Kasumi-1 (cell line): Measurements from ENCODE around the gene HOXA3.
A peak's percentile ranks its signal among the peaks of the same experiment; 100 is the strongest.

Experiments used
- DNase-seq, 2 experiments: peaks; one replicate each; lab custom pipeline; 2025; lab: John Stamatoyannopoulos, UW

The HOXA3 gene

DNA sequence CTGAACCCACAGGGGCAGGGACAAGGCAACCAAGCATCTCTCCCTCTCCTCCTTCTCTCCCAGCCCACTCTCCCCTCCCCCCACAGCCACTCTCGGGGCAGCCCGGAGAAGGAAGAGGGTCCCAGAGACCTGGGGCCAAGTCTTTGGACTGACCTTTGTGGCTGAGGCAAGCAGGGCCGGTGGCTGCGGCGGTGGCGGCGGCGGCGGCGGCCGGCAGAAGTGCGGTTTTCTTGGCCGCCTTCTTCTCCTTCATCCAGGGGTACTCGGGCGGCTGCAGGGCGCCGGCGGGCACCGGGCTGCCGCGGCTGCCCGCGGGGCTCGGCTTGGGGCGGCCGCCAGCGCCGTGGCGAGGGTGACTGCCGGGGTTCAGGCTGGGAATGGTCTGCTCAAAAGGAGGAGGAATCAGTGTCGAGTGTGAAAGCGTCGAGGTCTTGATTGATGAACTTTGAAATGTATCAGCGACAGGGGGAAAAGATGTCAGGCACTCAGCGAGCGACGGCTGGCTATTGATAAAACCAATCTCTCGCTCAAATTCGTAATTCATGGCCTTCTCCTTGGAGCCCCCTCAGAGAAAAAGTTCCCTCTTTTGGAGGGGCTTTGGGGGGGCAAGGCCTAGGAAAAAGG, 50.3 kb downstream of the HOXA3 start:
- no peak for DNase-seq

DNA sequence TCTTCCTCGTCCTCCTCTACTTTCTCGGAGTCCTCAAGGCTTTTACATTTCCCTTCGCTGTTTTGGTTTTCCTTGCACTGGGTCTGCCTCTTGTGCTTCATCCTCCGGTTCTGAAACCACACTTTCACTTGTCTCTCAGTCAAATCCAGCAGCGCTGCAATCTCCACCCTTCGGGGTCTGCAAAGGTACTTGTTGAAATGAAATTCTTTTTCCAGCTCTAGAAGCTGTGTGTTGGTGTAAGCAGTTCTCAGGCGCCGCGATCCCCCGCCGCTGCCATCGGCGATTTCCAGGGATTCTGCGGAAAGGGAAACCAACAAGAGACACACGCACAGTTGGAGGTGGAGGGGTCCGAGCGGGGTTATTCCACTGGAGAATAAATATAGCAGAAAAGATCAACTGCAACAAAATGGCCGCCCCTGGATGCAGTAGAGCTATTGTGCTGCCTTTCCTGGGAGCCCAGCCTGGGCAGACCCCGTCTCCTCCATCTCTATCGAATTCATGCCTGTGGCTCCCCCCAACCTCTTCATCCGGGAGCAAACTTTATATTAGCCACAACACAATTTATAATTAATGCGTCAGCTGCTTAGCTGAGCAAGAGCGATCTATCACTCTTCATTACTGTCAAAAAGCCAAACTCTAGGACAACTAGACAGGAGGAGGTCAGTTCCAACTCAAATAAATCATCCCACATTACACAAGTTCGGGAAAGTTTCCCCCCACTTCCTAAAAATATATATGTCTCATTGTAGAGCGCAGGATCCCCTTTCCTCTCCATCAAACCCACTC, 51.0 kb downstream of the HOXA3 start:
- DNase-seq = no peak

DNA sequence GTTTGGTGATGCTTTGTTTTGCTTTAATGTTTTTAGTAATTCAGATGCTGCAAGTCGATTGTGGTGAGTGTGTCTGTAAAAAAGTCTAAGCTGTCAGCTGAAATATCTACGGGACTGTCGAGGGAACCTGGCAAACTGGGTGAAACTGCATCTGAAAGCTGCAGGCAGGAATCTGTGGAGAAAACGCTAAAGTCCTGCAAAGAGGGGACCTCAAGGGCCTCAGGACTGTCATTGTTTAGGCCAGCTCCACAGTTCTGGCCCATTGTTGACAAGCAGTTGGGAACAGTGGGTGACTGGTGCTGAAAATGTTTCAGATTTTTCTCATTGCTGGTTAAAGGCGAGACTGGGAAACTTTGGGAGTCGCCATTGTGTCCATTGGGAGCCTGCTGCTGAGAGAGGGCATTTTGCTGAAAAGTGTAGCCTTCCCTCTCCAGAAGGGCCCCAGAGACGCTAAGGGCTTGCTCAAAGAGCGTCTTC, 51.7 kb downstream of the HOXA3 start:
- DNase-seq = no peak

DNA sequence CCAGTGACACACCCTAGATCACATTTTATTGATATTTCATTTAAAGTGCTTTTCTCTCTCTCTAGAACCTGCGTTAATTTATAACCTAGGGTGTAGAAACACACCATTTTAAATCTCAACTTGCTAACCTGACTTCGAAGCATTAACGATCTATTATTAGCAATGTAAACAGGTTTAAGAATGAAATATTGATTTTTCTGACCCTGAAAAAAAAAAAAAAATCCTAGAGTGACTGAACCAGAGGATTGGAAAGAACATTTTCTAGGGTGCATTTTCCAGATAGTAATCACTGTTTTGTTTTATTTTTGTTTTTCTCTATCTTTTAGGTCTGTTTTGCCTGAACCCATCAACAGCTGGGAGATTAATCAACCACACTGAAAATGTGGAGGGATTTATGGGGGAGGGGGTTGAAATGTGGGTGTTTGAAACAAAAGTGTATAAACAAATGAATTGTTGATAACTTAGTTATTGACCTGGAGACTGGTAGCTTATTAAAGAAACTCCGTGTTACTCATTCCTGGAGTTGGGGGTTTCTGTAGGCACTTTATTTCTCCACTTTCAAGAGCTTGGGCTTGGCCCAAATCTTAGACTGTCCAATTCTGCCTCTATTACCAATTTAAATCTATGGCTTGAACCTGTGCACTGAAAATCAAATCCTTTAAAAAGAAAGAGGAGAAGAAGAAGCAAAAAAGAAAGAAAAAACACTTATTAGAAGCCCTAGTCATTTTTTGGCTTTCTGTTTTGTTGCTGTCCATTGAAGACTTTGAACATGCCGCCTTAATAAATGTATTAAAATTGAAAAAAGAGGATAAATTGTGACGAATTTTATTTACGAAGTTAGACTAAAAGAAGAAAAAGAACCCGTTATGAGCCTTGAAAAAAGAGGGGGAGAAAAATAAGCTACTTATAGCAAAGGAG, 52.7 kb downstream of the HOXA3 start:
- no peak for DNase-seq

DNA sequence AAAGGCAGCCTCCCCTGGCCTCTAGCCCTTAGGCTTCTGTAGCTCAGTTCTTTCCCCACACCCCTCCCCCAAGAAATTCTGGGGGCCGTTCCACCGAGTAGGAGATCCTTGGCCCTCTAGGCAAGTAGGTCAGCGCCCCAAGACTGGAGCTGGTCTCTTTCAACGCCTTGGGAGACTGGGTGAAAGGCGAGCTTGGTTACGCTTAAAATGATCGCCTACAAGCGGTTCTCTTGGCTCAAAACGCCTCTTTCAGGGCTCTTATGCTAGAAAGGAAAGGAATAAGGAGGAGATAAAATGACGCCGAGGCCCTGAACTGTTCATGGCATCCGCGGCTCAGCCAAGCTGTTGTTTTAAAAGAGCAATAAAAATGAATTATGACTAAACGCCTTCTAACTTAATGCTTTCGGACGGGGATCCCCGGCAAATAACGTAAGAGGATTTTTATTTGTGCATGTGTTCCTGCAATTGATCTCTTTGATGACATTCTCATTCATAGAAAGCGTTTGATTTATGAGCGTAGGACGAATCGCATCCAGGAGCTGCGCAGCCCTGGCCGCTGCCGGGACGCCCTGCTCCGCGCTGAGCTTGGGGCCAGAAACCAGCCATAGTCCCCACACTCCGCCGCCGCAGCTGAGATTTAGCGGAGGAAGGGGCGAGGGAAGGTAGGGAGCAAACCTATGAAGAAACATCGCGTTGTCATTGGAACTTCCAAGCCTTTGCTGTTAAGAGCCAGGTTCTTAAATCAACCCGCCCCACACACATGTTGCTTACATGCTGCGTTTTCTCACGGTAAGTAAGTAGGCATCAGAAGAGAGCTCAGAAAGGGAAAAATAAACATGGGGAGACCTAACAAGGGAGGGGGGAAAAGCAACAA, 53.6 kb downstream of the HOXA3 start:
- no peak for DNase-seq

DNA sequence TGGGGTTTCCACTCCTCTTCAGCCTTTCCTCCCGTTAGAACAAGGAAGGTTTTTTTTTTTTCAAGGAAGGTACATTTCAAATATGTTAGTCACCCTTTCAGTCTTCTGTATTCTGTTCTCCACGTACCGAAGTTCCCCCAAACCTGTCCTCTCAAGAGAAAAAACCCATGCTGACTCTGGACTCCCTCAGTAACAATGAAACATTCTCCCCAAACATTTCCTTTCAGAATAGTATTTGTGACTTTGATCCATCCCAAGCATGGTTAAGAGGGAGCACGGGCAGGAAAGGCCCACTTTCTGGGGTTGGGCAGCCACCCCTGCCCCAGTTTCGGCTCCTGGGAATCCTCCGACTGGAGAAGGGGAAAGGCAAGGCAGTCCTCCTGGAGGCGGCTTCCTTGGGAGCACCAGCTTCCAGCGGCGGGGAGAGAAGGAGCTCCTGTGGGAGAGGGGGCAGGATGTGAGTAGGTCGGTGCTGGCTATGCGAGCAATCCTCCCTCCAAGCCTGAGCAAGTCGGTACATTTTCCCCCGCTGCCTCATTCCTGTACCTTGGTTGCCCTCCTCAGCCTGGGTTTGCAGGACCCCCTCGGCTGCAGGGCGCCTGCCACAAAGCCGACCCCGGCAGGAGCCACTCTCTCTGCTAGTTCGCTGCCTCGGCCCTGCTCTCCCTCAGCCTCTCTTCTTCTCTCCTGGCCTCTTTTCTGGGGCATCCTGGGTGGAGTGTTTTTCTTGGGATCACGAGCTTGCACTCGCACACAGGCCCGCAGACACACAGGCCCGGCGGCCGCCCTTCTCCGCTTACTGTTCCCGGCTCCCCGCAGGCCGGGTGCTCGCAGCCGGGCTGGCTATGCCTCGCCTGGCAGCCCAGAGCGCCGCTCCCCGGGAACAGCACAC, 54.5 kb downstream of the HOXA3 start:
- DNase-seq = no peak

DNA sequence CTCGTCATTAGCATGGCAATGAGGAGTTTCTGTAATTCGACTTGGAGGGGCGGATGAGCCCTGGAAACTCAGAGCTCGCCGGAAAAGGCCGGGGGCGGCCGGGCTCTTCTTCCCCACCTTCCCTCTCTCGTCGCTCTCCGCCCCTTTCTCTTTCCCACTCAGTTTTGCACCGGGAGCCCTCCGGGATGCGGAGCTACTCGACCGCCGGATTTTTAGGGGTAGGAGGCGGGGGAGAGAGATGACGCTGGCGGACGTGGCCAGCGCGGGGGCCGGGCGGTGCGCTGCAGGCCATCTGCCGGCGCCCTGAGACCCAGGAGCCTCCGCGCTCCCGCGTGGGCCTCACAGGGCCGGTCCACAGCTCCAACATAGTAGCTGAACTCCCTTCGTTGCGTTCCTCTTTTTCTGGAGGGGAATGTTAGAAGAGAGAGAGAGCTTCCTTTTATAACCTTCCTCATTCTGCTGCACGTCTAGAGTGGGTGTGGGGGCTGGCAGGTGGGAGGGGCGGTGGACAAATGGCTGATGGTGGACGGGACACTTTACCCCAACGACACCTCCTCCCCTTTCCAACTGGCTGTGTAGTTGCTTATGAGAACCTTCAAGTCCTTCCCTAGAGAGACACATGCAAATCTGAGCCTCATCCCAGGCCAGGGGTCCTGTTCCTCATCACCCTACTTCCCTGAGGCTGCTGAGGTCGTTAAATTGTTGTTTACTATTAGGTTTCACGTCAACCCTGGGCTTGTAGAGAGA, 55.4 kb downstream of the HOXA3 start:
- peak; percentile 60 to 75 for DNase-seq

DNA sequence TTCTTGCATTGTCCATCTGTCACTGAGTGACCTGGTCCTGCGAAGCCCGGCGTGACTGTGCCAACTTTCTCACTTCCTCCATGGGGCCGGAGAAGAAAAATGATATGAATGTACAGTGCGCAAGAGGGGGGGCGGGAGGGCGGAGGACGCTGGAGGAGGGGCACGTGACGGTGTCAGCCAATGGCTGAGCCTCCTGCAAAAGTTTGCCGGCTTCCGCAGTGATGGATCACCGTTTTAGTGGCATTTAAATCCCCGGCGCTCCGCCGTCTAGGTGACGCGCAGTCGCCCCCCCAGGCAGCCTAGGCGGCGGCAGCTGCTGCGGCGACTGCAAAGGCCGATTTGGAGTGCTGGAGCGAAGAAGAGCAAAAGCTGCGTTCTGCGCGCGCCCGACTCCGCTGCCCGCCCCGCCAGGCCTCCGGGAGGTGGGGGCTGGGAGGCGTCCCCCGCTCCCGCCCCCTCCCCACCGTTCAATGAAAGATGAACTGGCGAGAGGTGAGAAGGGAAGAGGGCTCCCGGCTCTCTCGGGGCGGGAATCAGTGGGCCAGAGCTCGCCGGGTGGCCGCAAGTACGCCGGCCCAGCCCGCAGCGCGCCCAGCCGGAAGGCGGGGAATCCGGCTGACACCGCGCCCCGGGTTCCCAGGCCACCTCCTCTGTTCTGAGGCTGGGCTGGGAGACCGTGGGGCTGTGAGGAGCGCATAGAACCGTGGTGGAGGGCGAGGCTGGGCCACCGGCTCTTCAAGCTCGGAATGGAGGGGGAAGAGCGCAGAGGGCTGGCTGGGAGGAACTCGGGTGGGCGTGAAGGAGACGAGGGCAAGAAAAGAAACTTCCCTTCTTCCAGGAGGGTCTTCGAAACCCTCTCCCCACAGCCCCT, 56.3 kb downstream of the HOXA3 start, which contains the start of gene HOXA1:
Gene HOXA1, minus strand, starts transcription at position 104 of the 871 bp plus-strand sequence. Its CDS starts 88 bp downstream, at position 16.
- DNase-seq = peak; percentile 93 to 95

DNA sequence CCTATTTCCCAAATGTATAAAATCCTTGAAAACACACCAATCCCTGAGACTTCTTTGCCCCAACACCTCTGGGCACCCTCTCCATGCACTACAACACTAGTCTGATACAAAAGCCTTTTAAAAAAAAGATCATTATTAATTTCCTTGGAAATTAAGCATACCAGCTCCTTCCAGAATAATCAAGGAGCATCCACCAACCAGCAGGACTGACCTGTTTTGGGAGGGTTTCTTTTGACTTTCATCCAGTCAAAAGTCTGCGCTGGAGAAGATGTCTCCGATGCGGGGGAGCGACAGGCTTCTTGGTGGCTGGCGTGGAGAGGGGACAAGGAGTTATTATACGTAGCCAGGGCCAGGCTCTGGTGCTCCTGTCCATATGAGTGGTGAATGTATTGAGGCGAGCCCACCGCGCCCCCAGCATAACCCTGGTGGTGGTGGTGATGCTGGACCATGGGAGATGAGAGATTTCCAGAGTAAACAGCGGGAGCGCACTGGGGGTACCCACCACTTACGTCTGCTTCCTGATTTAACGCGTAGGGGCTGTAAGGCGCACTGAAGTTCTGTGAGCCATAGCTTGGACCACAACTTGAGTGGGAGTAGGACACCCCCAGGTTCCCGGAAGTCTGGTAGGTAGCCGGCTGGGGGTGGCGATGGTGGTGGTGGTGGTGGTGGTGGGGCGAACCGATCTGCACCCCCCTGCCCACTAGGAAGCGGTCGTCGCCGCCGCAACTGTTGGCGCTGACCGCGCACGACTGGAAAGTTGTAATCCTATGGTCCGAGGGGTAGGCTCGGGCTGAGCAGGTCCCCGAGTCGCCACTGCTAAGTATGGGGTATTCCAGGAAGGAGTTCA, 57.1 kb downstream of the HOXA3 start:
- peak; percentile 42 to 52 for DNase-seq

DNA sequence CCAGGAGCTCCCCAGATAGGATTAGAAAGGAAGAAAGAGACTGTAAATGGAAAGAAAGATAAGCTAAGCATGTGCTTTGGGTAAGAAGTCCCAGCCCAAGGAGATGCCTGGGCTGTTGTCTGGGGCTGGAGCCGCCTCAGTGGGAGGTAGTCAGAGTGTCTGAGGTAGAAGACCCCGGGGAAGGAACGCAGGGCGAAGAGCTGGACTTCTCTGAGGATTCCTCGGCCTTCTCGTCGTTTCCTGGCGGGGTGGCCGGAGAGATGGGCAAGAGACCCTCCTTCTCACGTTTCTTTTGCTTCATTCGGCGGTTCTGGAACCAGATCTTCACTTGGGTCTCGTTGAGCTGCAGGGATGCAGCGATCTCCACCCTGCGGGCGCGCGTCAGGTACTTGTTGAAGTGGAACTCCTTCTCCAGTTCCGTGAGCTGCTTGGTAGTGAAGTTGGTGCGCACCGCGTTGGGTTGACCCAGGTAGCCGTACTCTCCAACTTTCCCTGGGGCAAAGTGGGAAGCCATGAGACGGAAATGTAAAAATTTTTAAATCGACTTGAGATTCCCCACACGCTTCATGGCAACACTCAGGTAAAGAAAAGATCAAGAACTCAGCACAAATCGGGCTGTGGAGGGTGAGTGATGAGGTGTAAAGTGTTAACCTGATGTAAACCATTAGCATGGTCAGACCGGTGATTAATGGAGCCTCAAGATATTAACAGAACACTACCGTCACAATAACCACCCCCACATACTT, 57.9 kb downstream of the HOXA3 start:
- DNase-seq = no peak

DNA sequence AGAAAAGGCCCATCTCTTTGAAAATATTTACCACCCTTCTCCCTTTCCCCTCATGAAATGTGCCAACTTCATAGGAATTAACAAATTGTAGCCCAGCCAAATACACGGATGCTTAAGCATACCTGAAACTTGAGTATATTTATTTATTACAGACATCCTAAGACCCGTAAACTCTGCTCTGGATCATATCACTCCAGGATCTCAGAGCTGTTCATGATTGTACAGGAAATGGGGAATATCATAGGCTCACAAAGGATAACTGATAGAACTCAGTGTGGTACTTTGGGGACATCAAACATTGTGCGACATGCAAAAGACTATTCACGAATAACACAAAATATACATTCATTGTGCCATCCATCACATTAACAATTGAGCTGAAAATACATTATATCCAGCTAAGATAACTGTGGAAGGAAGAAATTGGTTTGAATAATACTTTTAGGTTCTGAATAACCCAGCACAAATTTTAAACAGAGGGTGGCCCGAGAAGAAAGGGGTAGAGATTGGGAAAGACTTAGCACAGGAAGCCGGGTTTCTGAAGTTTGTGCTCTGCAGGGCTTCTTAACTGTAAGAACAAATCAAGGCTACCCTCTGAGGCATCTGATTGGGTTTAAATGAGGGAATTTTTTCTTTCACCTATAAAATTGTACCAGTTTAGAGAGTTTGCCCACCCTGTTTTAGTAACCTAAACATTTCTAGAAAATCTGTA, 59.0 kb downstream of the HOXA3 start:
- no peak for DNase-seq

DNA sequence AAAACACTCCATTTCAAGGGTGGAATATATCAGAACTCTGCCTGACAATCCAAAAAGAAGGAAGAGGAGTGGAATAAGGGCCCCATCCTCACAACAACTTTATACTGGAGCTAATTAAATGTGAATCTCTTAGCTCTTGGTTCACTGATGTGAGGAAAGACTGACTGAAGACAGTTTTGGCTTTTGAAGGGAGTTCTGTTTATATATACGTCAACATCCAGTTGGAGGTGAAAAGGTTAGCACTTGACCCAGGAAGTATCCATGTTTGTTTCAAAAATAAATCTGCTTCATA, 59.6 kb downstream of the HOXA3 start:
- no peak for DNase-seq

DNA sequence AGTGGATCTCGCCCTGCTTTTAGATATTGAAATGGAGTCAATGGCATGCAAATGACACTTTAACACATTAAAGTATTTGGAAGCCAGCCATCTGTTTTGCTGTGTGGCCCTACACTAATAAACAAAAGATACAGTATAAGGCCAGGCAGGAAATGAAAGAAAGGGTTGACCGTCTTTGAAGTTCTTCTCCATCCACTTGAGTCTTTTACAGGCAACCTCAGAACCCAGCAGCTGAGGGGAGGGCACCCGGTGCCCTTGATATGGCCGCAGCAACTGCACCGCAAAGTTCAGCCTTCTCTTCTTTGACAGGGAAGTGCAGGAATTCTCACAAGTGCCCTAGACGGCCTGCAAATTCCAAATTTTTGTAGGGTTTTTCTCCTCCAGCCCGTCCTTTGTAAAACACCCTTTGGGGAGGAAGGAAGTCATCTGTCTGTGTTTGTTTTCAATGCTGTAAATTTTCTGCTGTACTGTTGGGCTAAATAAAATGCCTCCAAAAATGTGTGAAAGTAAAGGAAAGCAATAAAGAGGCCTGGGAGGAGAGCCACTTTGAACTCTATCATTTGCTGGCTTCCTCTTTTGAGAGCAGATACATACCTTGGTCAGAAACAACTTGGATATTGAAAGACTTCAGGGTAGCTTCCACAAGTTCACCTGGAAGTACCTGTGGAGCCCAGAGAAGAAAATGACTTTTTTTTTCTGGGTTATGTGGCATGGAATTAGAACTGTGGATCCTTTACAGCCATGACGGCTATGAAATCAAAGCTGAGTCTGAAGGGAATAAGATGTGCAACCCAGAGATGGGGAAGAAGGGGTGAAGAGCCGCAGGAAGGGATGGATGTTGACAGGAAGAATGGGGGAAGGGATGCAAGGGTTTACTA, 60.2 kb downstream of the HOXA3 start:
- no peak for DNase-seq

DNA sequence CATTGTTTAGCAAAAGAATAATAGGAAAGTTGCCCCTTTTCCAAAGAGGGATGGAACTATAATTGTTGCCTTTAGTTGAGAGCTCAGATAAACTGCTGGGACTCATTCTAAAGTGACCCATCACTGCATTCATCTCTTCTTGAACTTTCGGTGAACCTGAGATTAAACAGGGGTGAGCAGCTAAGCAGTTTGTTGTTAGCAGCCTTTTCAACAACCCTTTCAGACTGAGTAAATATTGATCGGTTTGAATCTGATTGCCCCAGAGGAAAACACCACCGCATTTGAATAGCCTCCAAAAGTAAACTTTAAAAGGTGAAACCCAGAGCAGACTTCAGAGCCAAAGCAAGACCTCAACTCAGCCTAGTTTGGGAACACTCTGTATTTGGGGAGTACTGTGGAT, 61.3 kb downstream of the HOXA3 start:
- no peak for DNase-seq
